Thyroid gland (tissue), 4 donors: ENCODE data around the gene XPO4. TPM values are rescaled to one million over a fixed set of nuclear protein-coding genes. Genes with fewer than 3 reads are reported as not detected.

ENCODE experiments used
- DNase-seq, 2 donors: peaks; one replicate each; pipeline ENCODE4 v3.0.0-alpha.2; 2019
- H3K27ac ChIP-seq, 3 donors: fragments of 200-600 bp; sonication (generic); 1 replicate in 2 of 3; 2 replicates in 1 of 3; pipeline ENCODE4 v1.5.1; 2016 to 2019; ENCODE audit warnings: mild to moderate bottlenecking in 1 of 3, moderate library complexity in 1 of 3
- H3K27me3 ChIP-seq: fragments of 200-600 bp; sonication (generic); one replicate; pipeline ENCODE4 v1.5.1; 2019
- H3K36me3 ChIP-seq, 2 donors: fragments of 200-600 bp; sonication (generic); one replicate each; pipeline ENCODE4 v1.5.1; 2016 to 2019
- H3K4me1 ChIP-seq, 2 donors: fragments of 200-600 bp; sonication (generic); one replicate each; pipeline ENCODE4 v1.5.1; 2017 to 2019
- H3K4me3 ChIP-seq, 3 donors: fragments of 200-600 bp; sonication (generic); replicated peaks in 1 of 3; 1 replicate in 2 of 3; 2 replicates in 1 of 3; pipeline ENCODE4 v1.5.1; 2016; ENCODE audit warnings: mild to moderate bottlenecking in 1 of 3
- H3K9me3 ChIP-seq: fragments of 200-600 bp; sonication (generic); one replicate; pipeline ENCODE4 v1.5.1; 2017
- CTCF ChIP-seq, 6 experiments: fragments of 200-600 bp in 3 of 6; fragments of 450-650 bp in 3 of 6; sonication (generic) in 3 of 6; IDR thresholded peaks; one replicate each; pipeline ENCODE4 v1.5.1; 2016 to 2019; ENCODE audit warnings: antibody characterized with exemption in 6 of 6, mild to moderate bottlenecking in 2 of 6, inconsistent platforms in 1 of 6, moderate library complexity in 1 of 6
- POLR2A ChIP-seq, 2 donors: fragments of 450-650 bp; IDR thresholded peaks; one replicate each; pipeline ENCODE4 v1.6.1; 2017; ENCODE audit warnings: antibody characterized with exemption in 2 of 2, mild to moderate bottlenecking in 2 of 2, moderate library complexity in 1 of 2
- WGBS, 2 donors: methylation state at CpG; one replicate each; pipeline ENCODE4 v1.1.5; 2017; 5-methylcytosine and 5-hydroxymethylcytosine counted together
- intact Hi-C: fragments of 100-400 bp; cut with DNase I; formaldehyde crosslinking; loops from one replicate; pipeline ENCODE4 v1.15.1; 2023
- total RNA-seq, 4 donors: library from RNA; depleted of rRNA; stranded (reverse); fragments of >200 nt; gene quantifications; one replicate each; pipeline ENCODE4 v1.2.3, GENCODE V29; 2016

Gene XPO4
- total RNA-seq, 4 donors from 2014 or later: 15.7 to 30.8 (median 29.1) TPM

- Histone ChIP-seq H3K9me3 (no peaks in the 10 kb centered on the region), H3K27me3 (no peaks in the 10 kb centered on the region), H3K4me3 (no peak overlapping the region), H3K27ac (no peak overlapping the region), H3K36me3 (no peaks in the 10 kb centered on the region), H3K4me1 (peaks cover 12 to 13% of the 10 kb centered on the region in 2 donors)
- TF ChIP-seq POLR2A (IDR thresholded peaks at IDR 0.05) (no peak), CTCF (IDR thresholded peaks at IDR 0.05) (no peak)
- peak; percentile 32 to 35 for DNase-seq
- intact Hi-C loops: loop anchor here (10.0 kb wide), 1 partner anchor 331 kb away; no protein-coding TSS in a partner anchor
- 23 to 28% methylated on average over 3 of the region's 3 CpGs for WGBS, 2 donors
Measured at GRCh38 chr13:20825477-20825875, 77.1 kb downstream of the XPO4 start.

- no peak overlapping the region for H3K4me3 ChIP-seq
- intact Hi-C loops: loop anchor here (10.0 kb wide), 1 partner anchor 330 kb away; no protein-coding TSS in a partner anchor
- no peaks in the 10 kb centered on the region for H3K36me3 ChIP-seq
- no peaks in the 10 kb centered on the region for H3K9me3 ChIP-seq
- 93% methylated on average over 5 of the region's 5 CpGs for WGBS, 2 donors
- TF ChIP-seq CTCF (IDR thresholded peaks at IDR 0.05) (no peak), POLR2A (IDR thresholded peaks at IDR 0.05) (no peak)
- H3K27me3 ChIP-seq: no peaks in the 10 kb centered on the region
- no peak for DNase-seq
- no peak overlapping the region for H3K27ac ChIP-seq
- H3K4me1 ChIP-seq: peaks cover 12 to 13% of the 10 kb centered on the region in 2 donors
Measured at GRCh38 chr13:20824762-20825476, 77.6 kb downstream of the XPO4 start.

GRCh38 chr13:20823071-20823470 lies 79.5 kb downstream of the XPO4 start:
- Histone ChIP-seq H3K36me3 (no peaks in the 10 kb centered on the region), H3K27me3 (no peaks in the 10 kb centered on the region), H3K4me1 (peaks cover 11 to 12% of the 10 kb centered on the region in 2 donors), H3K4me3 (no peak overlapping the region), H3K27ac (no peak overlapping the region), H3K9me3 (no peaks in the 10 kb centered on the region)
- no peak for DNase-seq
- intact Hi-C loops: loop anchor here (10.0 kb wide), 1 partner anchor 328 kb away; no protein-coding TSS in a partner anchor
- TF ChIP-seq POLR2A (IDR thresholded peaks at IDR 0.05) (no peak), CTCF (IDR thresholded peaks at IDR 0.05) (no peak)
- WGBS, 2 donors: 95 to 98% methylated on average over 1 of the region's 1 CpG

GRCh38 chr13:20822406-20822805 lies 80.1 kb downstream of the XPO4 start:
- no peak overlapping the region for H3K27ac ChIP-seq
- intact Hi-C loops: loop anchor here (10.0 kb wide), 1 partner anchor 328 kb away; no protein-coding TSS in a partner anchor
- 98 to 100% methylated on average over 1 of the region's 1 CpG for WGBS, 2 donors
- H3K4me3 ChIP-seq: no peak overlapping the region
- no peak for DNase-seq
- H3K4me1 ChIP-seq: peaks cover 11 to 12% of the 10 kb centered on the region in 2 donors
- no peak for TF ChIP-seq CTCF (IDR thresholded peaks at IDR 0.05)
- TF ChIP-seq POLR2A (IDR thresholded peaks at IDR 0.05): no peak
- H3K36me3 ChIP-seq: no peaks in the 10 kb centered on the region
- H3K9me3 ChIP-seq: no peaks in the 10 kb centered on the region
- H3K27me3 ChIP-seq: no peaks in the 10 kb centered on the region

- Histone ChIP-seq H3K27ac (no peak overlapping the region), H3K9me3 (no peaks in the 10 kb centered on the region), H3K36me3 (no peaks in the 10 kb centered on the region), H3K4me3 (no peak overlapping the region), H3K4me1 (peaks cover 6% of the 10 kb centered on the region in 2 donors), H3K27me3 (no peaks in the 10 kb centered on the region)
- TF ChIP-seq CTCF (IDR thresholded peaks at IDR 0.05): no peak
- TF ChIP-seq POLR2A (IDR thresholded peaks at IDR 0.05): no peak
- WGBS, 2 donors: 95 to 98% methylated on average over 3 of the region's 3 CpGs
- DNase-seq: no peak
- intact Hi-C loops: loop anchor here (10.0 kb wide), 1 partner anchor 325 kb away; no protein-coding TSS in a partner anchor
Measured at GRCh38 chr13:20819715-20820114, 82.8 kb downstream of the XPO4 start.
